MM.1S (cell line): ENCODE results near the gene MYRF.

Experiments
- DNase-seq: peaks from one replicate; pipeline ENCODE4 v3.0.0-alpha.2; 2015
- H2AFZ ChIP-seq: fragments of 300-600 bp; sonication (generic); 2 replicates; pipeline ENCODE4 v1.6.0; 2016; ENCODE audit warnings: antibody characterized with exemption, low read length
- H3F3A ChIP-seq: fragments of 300-600 bp; sonication (generic); 2 replicates; pipeline ENCODE4 v1.6.1; 2016; ENCODE audit warnings: mild to moderate bottlenecking, antibody characterized with exemption, low read length, moderate library complexity, mixed read lengths; ENCODE audit not compliant: insufficient read depth
- H3K27ac ChIP-seq: fragments of 300-600 bp; sonication (generic); 2 replicates; pipeline ENCODE4 v1.5.1; 2016; ENCODE audit warnings: mild to moderate bottlenecking, low read length
- H3K27me3 ChIP-seq: fragments of 300-600 bp; sonication (generic); replicated peaks from 2 replicates; pipeline ENCODE4 v1.6.0; 2016; ENCODE audit warnings: low read length; ENCODE audit not compliant: insufficient read depth
- H3K36me3 ChIP-seq: fragments of 300-600 bp; sonication (generic); replicated peaks from 2 replicates; pipeline ENCODE4 v1.6.1; 2016; ENCODE audit warnings: mild to moderate bottlenecking, low read length, mixed read lengths; ENCODE audit not compliant: insufficient read depth
- H3K4me1 ChIP-seq: fragments of 300-600 bp; sonication (generic); 2 replicates; pipeline ENCODE4 v1.6.1; 2016; ENCODE audit warnings: low read length, mixed read lengths
- H3K4me2 ChIP-seq: fragments of 300-600 bp; sonication (generic); 2 replicates; pipeline ENCODE4 v1.6.0; 2016; ENCODE audit warnings: low read depth, low read length
- H3K4me3 ChIP-seq: fragments of 300-600 bp; sonication (generic); 2 replicates; pipeline ENCODE4 v1.5.1; 2016; ENCODE audit warnings: low read length, mixed read lengths
- H3K79me2 ChIP-seq: fragments of 300-600 bp; sonication (generic); 2 replicates; pipeline ENCODE4 v1.6.1; 2016; ENCODE audit warnings: mixed run types, low read length, mixed read lengths
- H3K9ac ChIP-seq: fragments of 300-600 bp; sonication (generic); 2 replicates; pipeline ENCODE4 v1.6.1; 2016; ENCODE audit warnings: low read length, mixed read lengths
- H3K9me2 ChIP-seq: fragments of 300-600 bp; sonication (generic); replicated peaks from 2 replicates; pipeline ENCODE4 v1.6.1; 2016; ENCODE audit warnings: mild to moderate bottlenecking, low read length, mixed read lengths; ENCODE audit not compliant: insufficient read depth
- H3K9me3 ChIP-seq: fragments of 300-600 bp; sonication (generic); replicated peaks from 2 replicates; pipeline ENCODE4 v1.6.1; 2016; ENCODE audit warnings: mild to moderate bottlenecking, low read length, mixed read lengths; ENCODE audit not compliant: insufficient read depth
- H4K20me1 ChIP-seq: fragments of 300-600 bp; sonication (generic); 2 replicates; pipeline ENCODE4 v1.6.1; 2016; ENCODE audit warnings: mild to moderate bottlenecking, low read length, moderate library complexity, mixed read lengths; ENCODE audit not compliant: insufficient read depth
- CTCF ChIP-seq: fragments of 300-600 bp; sonication (generic); IDR thresholded peaks from 2 replicates; pipeline ENCODE4 v1.5.1; 2016; ENCODE audit warnings: antibody characterized with exemption, low read length, mixed read lengths
- EZH2 ChIP-seq: fragments of 300-600 bp; sonication (generic); optimal IDR thresholded peaks from 2 replicates; pipeline ENCODE3; 2017; ENCODE audit warnings: low read depth, mild to moderate bottlenecking, antibody characterized with exemption, low read length, mixed read lengths
- EZH2phosphoT487 ChIP-seq: fragments of 300-600 bp; sonication (generic); IDR thresholded peaks from 2 replicates; pipeline ENCODE4 v1.6.1; 2018; ENCODE audit warnings: antibody characterized with exemption, low read length

MYRF gene

GRCh38 chr11:61752117-61752924 lies at the start of gene MYRF:
Gene MYRF, plus strand, starts transcription at chr11:61752636. Its CDS starts 109 bp downstream, at chr11:61752745.
- TF ChIP-seq EZH2phosphoT487 (no peak), CTCF (peak; percentile 47)
- Histone ChIP-seq H3K4me1 (no peaks in the 10 kb centered on the region; the same call in 1 of the 2 replicates), H3F3A (no peaks in the 10 kb centered on the region), H3K27me3 (peaks cover 82% of the 10 kb centered on the region), H3K27ac (no peak within 1 kb of the TSS), H3K36me3 (no peaks in the 10 kb centered on the region), H3K4me2 (peak within 1 kb of the TSS; percentile 85), H3K9me3 (no peaks in the 10 kb centered on the region), H2AFZ (no peak within 1 kb of the TSS; the same call in 1 of the 2 replicates), H3K79me2 (no peaks in the 10 kb centered on the region), H3K4me3 (peak within 1 kb of the TSS; percentile 39), H3K9ac (no peak within 1 kb of the TSS), H3K9me2 (no peaks in the 10 kb centered on the region), H4K20me1 (no peaks in the 10 kb centered on the region)
- peak; percentile 27 for DNase-seq

- TF ChIP-seq EZH2phosphoT487 = no peak
- TF ChIP-seq EZH2 = no peak
- TF ChIP-seq CTCF = no peak
- Histone ChIP-seq H3K27ac (no peak overlapping the region), H2AFZ (no peak overlapping the region), H3K36me3 (no peaks in the 10 kb centered on the region), H3K27me3 (peaks cover 85% of the 10 kb centered on the region), H4K20me1 (no peaks in the 10 kb centered on the region; the same call in 1 of the 2 replicates), H3K4me1 (no peaks in the 10 kb centered on the region), H3K9me2 (no peaks in the 10 kb centered on the region), H3K79me2 (no peaks in the 10 kb centered on the region), H3K9ac (no peak overlapping the region), H3K4me2 (peak overlapping the region; percentile 36; the same call in 1 of the 2 replicates), H3K4me3 (no peak overlapping the region), H3F3A (no peaks in the 10 kb centered on the region), H3K9me3 (no peaks in the 10 kb centered on the region)
- DNase-seq = no peak
These were observed 49.6 kb upstream of the MYRF start for GRCh38 chr11:61702701-61703312.

- Histone ChIP-seq H2AFZ (no peak overlapping the region), H3K4me1 (no peaks in the 10 kb centered on the region), H3F3A (no peaks in the 10 kb centered on the region), H3K9me3 (no peaks in the 10 kb centered on the region), H3K27me3 (peaks cover 94% of the 10 kb centered on the region), H3K79me2 (no peaks in the 10 kb centered on the region), H3K36me3 (no peaks in the 10 kb centered on the region), H3K4me3 (no peak overlapping the region), H3K4me2 (no peak overlapping the region), H4K20me1 (no peaks in the 10 kb centered on the region; the same call in 1 of the 2 replicates), H3K9me2 (no peaks in the 10 kb centered on the region), H3K9ac (no peak overlapping the region), H3K27ac (no peak overlapping the region)
- TF ChIP-seq EZH2 = no peak
- no peak for TF ChIP-seq CTCF
- TF ChIP-seq EZH2phosphoT487 = no peak
- no peak for DNase-seq
These were observed 47.6 kb upstream of the MYRF start for GRCh38 chr11:61704838-61705237.
